Thyroid gland (tissue), 4 donors: ENCODE measurements around the gene TARM1. TPM values are rescaled to one million over a fixed set of nuclear protein-coding genes. Genes with fewer than 3 reads are reported as not detected.

Experiments used
- DNase-seq, 2 donors: peaks; one replicate each; pipeline ENCODE4 v3.0.0-alpha.2; 2019
- H3K27ac ChIP-seq, 3 donors: fragments of 200-600 bp; sonication (generic); 1 replicate in 2 of 3; 2 replicates in 1 of 3; pipeline ENCODE4 v1.5.1; 2016 to 2019; ENCODE audit warnings: mild to moderate bottlenecking in 1 of 3, moderate library complexity in 1 of 3
- H3K27me3 ChIP-seq: fragments of 200-600 bp; sonication (generic); one replicate; pipeline ENCODE4 v1.5.1; 2019
- H3K36me3 ChIP-seq, 2 donors: fragments of 200-600 bp; sonication (generic); one replicate each; pipeline ENCODE4 v1.5.1; 2016 to 2019
- H3K4me1 ChIP-seq, 2 donors: fragments of 200-600 bp; sonication (generic); one replicate each; pipeline ENCODE4 v1.5.1; 2017 to 2019
- H3K4me3 ChIP-seq, 3 donors: fragments of 200-600 bp; sonication (generic); replicated peaks in 1 of 3; 1 replicate in 2 of 3; 2 replicates in 1 of 3; pipeline ENCODE4 v1.5.1; 2016; ENCODE audit warnings: mild to moderate bottlenecking in 1 of 3
- H3K9me3 ChIP-seq: fragments of 200-600 bp; sonication (generic); one replicate; pipeline ENCODE4 v1.5.1; 2017
- POLR2A ChIP-seq, 2 donors: fragments of 450-650 bp; IDR thresholded peaks; one replicate each; pipeline ENCODE4 v1.6.1; 2017; ENCODE audit warnings: antibody characterized with exemption in 2 of 2, mild to moderate bottlenecking in 2 of 2, moderate library complexity in 1 of 2
- WGBS, 2 donors: methylation state at CpG; one replicate each; pipeline ENCODE4 v1.1.5; 2017; 5-methylcytosine and 5-hydroxymethylcytosine counted together
- intact Hi-C: fragments of 100-400 bp; cut with DNase I; formaldehyde crosslinking; loops from one replicate; pipeline ENCODE4 v1.15.1; 2023
- total RNA-seq, 4 donors: library from RNA; depleted of rRNA; stranded (reverse); fragments of >200 nt; gene quantifications; one replicate each; pipeline ENCODE4 v1.2.3, GENCODE V29; 2016
- TF ChIP-seq, protein P1 (sequence below), 6 experiments: fragments of 200-600 bp in 3 of 6; fragments of 450-650 bp in 3 of 6; sonication (generic) in 3 of 6; IDR thresholded peaks; one replicate each; pipeline ENCODE4 v1.5.1; 2016 to 2019; ENCODE audit warnings: antibody characterized with exemption in 6 of 6, mild to moderate bottlenecking in 2 of 6, inconsistent platforms in 1 of 6, moderate library complexity in 1 of 6

TARM1 gene
- not detected for total RNA-seq

DNA sequence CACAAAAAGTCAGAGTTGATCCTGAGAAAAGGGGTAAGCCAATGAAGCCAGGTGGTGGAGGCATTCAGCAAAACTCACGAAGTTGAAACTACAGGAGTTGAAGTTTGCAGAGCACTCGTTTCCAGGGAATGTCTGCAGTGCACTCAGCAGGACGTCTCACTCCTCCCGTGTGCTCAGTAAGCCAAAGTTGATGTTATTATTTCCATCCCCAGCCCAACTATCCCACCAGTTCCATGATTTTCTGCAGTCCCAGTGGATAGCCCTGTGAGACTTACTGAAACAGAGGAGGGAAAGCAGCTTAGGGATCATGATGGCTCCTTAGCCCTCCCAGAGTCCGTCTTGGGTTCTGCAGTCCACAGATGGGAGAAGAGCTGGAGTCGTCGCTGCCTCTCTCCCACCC, at the start of gene TARM1:
TARM1 (minus strand) TSS at position 334 of the 400 bp plus-strand sequence; CDS start at position 309, 25 bp downstream.
- WGBS, 2 donors, result 75 to 83% methylated on average over 7 of the region's 7 CpGs
- intact Hi-C loops, result no loop called here
- H3K9me3 ChIP-seq, result no peaks in the 10 kb centered on the region
- no peaks in the 10 kb centered on the region for H3K27me3 ChIP-seq
- no peaks in the 10 kb centered on the region for H3K36me3 ChIP-seq
- no peak for DNase-seq
- no peaks in the 10 kb centered on the region for H3K4me1 ChIP-seq
- no peak within 1 kb of the TSS for H3K27ac ChIP-seq
- TF ChIP-seq POLR2A (IDR thresholded peaks at IDR 0.05), result no peak
- TF ChIP-seq, protein P1, sequence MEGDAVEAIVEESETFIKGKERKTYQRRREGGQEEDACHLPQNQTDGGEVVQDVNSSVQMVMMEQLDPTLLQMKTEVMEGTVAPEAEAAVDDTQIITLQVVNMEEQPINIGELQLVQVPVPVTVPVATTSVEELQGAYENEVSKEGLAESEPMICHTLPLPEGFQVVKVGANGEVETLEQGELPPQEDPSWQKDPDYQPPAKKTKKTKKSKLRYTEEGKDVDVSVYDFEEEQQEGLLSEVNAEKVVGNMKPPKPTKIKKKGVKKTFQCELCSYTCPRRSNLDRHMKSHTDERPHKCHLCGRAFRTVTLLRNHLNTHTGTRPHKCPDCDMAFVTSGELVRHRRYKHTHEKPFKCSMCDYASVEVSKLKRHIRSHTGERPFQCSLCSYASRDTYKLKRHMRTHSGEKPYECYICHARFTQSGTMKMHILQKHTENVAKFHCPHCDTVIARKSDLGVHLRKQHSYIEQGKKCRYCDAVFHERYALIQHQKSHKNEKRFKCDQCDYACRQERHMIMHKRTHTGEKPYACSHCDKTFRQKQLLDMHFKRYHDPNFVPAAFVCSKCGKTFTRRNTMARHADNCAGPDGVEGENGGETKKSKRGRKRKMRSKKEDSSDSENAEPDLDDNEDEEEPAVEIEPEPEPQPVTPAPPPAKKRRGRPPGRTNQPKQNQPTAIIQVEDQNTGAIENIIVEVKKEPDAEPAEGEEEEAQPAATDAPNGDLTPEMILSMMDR (IDR thresholded peaks at IDR 0.05), result no peak
- no peak within 1 kb of the TSS for H3K4me3 ChIP-seq

DNA sequence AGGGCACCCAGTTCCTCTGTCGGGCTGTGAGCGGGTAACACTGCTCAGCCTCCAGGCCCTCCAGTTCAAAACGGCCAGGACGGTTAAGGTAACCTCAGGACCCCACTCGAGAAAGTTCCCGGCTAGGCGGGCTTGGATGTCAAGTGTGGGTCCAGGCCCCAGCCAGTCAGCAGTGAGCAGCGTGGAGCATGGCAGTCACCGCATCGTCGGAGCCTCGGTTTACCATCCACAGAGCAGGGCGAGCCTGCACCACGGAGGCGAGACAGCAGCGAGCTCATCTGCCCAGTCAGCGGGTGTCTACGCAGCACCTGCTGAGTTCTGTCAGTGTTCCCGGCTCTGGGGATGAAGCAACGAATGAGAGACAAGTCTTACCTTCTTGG, 48.4 kb upstream of the TARM1 start:
- no peak for DNase-seq
- 99 to 100% methylated on average over 14 to 20 of the region's 20 CpGs for WGBS, 2 donors
- intact Hi-C loops, result no loop called here
- no peak for TF ChIP-seq POLR2A (IDR thresholded peaks at IDR 0.05)
- TF ChIP-seq, protein P1 (IDR thresholded peaks at IDR 0.05), result no peak
- Histone ChIP-seq H3K9me3 (no peaks in the 10 kb centered on the region), H3K4me3 (no peak overlapping the region), H3K27ac (no peak overlapping the region), H3K27me3 (no peaks in the 10 kb centered on the region), H3K4me1 (no peaks in the 10 kb centered on the region), H3K36me3 (peaks cover 58 to 59% of the 10 kb centered on the region in 2 donors)

DNA sequence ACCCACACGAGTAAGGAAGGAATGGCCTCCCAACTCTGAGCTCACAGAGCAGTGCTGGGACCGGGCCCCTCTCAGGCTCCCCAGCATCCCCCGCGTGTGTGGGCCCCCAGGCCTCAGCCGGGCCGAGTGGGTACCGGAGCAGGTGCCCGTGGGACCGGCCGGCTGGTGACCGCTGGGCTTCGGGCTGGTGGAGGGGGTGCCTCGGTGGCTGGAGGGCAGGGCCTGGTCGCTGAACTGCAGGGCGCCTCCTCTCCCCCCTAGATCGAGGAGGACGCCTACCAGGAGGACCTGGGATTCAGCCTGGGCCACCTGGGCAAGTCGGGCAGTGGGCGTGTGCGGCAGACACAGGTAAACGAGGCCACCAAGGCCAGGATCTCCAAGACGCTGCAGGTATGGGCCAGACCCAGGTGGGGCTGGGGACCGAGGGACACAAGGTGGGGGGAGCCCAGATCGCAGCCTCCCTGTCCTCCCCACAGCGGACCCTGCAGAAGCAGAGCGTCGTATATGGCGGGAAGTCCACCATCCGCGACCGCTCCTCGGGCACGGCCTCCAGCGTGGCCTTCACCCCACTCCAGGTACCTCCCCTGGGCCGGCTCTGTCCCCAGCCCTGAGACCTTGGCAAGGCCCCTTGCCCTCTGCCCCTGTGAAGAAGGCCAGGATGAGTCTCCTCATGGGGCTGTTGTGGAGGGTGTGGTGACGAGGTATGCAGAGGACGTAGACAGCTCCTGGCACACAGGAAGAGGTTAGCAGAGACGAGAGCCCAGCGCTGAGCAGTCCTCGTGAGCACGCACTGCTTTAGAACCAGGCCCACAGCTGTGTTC, 47.8 kb upstream of the TARM1 start:
- TF ChIP-seq, protein P1 (IDR thresholded peaks at IDR 0.05), result no peak
- TF ChIP-seq POLR2A (IDR thresholded peaks at IDR 0.05), result no peak
- H3K4me3 ChIP-seq, result no peak overlapping the region
- DNase-seq, result no peak
- H3K27me3 ChIP-seq, result no peaks in the 10 kb centered on the region
- 94 to 98% methylated on average over 20 to 25 of the region's 41 CpGs for WGBS, 2 donors
- H3K4me1 ChIP-seq, result no peaks in the 10 kb centered on the region
- intact Hi-C loops, result no loop called here
- H3K36me3 ChIP-seq, result peaks cover 64 to 65% of the 10 kb centered on the region in 2 donors
- H3K9me3 ChIP-seq, result no peaks in the 10 kb centered on the region
- H3K27ac ChIP-seq, result no peak overlapping the region

DNA sequence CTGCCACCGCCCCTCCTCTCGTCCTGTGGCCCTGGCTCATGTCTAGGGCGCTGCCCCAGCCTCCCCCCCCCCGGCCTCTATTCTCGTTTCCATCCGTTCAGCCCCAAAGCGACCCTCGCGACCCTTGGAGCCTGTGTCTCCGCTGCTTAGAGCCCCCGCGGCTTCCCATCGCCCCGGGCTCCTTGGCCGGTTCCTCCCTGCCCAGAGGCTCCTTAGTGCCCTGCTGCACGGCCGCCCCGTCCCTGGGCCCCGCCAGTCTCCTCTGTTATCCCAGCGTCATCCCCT, 47.2 kb upstream of the TARM1 start:
- Histone ChIP-seq H3K27me3 (no peaks in the 10 kb centered on the region), H3K27ac (no peak overlapping the region), H3K36me3 (peaks cover 70 to 71% of the 10 kb centered on the region in 2 donors), H3K4me1 (no peaks in the 10 kb centered on the region), H3K9me3 (no peaks in the 10 kb centered on the region), H3K4me3 (no peak overlapping the region)
- TF ChIP-seq, protein P1 (IDR thresholded peaks at IDR 0.05), result no peak
- no peak for TF ChIP-seq POLR2A (IDR thresholded peaks at IDR 0.05)
- DNase-seq, result no peak
- 92 to 97% methylated on average over 20 of the region's 20 CpGs for WGBS, 2 donors
- intact Hi-C loops, result no loop called here

DNA sequence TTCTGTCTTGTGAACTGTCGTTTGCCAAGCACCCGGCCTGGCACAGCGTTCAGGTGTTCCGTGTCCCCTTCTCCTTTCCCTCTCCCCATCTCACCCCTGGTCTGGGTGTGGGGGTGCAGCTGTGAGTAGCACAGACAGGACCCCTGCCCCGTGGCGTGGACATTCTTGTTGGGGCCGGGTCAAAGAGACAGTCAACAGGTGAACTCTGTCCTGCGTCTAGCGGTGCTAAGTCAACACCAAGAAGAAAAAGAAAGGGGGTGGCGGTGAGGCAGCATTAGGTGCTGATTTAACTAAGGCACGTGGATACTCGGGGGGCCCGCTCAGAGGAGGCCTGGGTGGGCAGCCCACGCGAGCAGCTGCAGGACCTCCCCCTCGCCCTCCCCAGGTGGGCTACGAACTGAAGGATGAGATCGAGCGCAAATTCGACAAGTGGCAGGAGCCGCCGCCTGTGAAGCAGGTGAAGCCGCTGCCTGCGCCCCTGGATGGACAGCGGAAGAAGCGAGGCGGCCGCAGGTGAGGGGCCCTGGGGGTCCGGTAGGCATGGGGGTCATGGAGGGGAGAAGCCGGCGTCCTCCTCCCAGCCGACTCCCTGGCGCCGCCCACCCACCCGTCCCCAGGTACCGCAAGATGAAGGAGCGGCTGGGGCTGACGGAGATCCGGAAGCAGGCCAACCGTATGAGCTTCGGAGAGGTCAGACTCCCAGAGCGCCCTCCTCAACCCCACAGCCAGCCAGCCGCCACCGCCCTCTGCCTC, 46.7 kb upstream of the TARM1 start:
- Histone ChIP-seq H3K27ac (no peak overlapping the region), H3K4me1 (no peaks in the 10 kb centered on the region), H3K4me3 (no peak overlapping the region), H3K9me3 (no peaks in the 10 kb centered on the region), H3K27me3 (no peaks in the 10 kb centered on the region), H3K36me3 (peaks cover 75 to 76% of the 10 kb centered on the region in 2 donors)
- TF ChIP-seq, protein P1 (IDR thresholded peaks at IDR 0.05), result no peak
- no peak for TF ChIP-seq POLR2A (IDR thresholded peaks at IDR 0.05)
- WGBS, 2 donors, result 93 to 95% methylated on average over 32 to 39 of the region's 44 CpGs
- intact Hi-C loops, result no loop called here
- no peak for DNase-seq
